HG02970 (cell line): ENCODE results near the gene GRXCR2.
"Not testable (repeated sequence)": the region's sequence is repeated elsewhere in the genome, so short reads cannot be mapped to it uniquely, and the experiment has no call there.

ENCODE experiments used
- ATAC-seq: cut with Tn5 transposase; IDR thresholded peaks from one replicate; pipeline ENCODE4 v1.9.1; 2021; ENCODE audit warnings: mild to moderate bottlenecking, moderate library complexity, moderate number of reproducible peaks; ENCODE audit not compliant: unreplicated experiment, low FRiP score

GRXCR2 gene, protein sequence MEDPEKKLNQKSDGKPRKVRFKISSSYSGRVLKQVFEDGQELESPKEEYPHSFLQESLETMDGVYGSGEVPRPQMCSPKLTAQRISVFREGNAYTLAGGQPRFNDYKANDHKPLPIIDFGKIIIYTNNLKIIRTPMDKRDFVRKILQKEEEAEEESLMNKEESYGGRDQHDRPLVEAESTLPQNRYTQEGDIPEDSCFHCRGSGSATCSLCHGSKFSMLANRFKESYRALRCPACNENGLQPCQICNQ

DNA sequence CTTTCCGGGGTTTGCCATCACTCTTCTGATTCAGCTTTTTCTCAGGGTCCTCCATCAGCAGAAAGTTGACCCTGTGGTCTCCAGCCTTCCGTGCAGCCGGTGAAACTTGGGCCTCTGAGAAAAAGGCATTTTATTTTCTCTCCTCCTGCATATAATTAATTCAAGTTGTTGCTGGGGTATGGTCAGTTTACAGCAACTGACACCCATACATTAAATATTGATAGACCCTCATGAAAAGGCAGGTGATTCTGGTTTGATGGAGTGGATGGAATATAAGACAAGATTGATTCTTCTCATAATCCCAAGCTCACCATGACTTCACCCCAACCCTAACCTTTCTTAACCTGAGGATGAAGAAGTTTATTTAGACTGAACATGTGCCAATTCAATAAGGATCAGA, at the start of gene GRXCR2:
Gene GRXCR2 (minus strand): TSS at position 101 of the 400 bp plus-strand sequence. CDS start 46 bp downstream, at position 55.
- ATAC-seq, result no peak

DNA sequence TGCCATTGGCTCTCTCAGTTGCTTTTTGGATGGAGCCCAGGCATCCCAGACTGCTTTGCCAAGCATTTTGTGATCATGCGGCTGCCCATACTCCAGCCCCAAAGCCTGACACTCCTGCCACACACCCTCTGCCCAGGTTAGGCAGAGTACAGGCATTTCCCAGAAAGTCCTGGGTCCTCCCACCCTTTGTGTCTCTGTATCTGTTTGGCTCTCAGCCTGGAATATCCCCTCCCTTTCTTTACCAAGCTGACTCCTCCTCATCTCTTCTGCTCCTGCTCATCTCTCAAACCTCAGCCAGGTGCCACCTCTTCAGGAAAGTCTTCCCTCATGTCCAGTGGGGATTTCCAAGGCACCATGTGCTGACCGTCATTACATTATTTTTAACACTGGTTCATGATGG, 49.2 kb upstream of the GRXCR2 start:
- ATAC-seq, result no peak

DNA sequence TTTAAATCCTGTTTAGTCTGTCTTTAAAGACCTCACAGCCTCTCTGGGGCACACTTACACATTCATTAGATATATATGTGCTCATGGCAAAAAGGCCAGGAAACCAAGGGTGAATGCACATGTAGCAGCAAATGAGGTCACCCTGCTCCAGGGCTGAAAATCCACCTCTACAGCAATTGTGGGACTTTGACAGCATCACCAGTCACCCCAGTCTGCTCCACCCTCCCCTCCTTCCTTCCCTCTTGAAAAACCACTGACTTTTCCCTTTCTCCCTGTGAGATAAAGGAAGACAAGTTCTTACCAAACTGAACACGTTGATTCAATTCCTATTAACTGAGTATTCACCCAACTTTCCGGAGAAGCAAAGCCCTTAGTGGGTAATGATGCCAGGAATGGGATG, 48.4 kb upstream of the GRXCR2 start:
- no peak for ATAC-seq

DNA sequence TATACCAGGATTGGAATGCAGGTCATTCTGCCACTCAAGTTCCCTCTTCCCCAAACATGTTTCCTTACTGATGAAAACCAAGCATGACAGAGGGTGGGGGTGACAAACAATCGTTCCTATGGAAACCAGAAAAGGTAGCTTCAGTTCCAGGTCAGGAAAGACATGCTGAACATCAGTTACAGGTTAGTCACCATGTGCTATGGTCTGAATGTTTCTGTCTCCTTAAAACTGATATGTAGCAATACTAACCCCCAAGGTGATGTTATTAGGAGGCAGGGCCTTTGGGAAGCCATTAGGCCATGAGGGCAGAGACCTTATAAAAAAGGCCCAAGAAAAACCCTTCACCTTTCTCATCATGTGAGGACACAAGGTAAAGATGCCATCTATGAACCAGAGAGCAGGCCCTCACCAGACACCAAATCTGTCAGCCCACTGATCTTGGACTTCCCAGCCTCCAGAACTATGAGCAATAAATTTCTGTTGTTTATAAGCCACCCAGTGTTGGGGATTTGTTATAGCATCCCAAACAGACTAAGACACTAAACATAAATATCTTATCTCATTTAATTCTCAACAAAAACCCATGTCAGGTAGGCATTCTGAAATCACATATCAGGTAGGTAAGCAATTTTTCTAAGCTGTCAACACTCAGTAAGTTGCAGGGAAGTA, 47.9 kb upstream of the GRXCR2 start:
- ATAC-seq, result no peak

DNA sequence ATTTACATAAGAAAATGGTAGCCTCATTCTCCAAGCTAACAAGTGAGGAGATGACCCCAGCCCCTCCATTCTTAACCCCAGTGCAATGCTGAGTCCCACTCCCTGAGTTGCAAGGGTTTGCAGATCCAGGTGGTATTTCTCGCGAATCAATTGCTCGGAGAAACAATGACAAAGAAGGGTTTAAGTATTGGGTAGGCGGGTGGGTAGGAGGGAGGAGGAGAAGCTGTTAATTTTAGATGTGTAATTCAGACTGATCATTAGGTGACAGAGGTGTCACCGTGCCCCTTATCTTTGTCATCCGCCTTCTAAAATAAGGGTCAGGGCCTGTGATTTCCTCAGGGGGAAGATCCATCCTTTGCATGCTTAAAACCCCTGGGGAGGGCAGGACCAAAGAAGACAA, 46.6 kb upstream of the GRXCR2 start:
- ATAC-seq, result no peak

DNA sequence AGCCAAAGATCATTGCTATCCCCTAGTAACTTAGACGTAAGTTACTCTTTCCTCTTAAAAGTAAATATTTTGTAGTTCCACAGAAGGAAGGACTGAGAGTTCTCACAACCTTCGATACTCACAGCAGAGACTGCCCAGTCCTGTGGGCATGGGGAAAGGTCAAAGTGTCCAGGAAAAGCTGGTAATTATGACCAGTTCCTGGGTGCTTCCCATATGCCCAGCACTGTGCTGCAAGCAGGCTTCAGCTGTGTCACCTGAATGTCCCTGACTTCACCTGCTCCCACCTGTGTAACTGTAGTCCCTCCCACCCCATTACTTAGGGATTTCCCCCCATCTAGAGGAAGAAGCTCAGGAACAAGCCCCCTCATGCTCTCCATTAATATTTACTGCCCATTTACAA, 45.6 kb upstream of the GRXCR2 start:
- ATAC-seq, result no peak

DNA sequence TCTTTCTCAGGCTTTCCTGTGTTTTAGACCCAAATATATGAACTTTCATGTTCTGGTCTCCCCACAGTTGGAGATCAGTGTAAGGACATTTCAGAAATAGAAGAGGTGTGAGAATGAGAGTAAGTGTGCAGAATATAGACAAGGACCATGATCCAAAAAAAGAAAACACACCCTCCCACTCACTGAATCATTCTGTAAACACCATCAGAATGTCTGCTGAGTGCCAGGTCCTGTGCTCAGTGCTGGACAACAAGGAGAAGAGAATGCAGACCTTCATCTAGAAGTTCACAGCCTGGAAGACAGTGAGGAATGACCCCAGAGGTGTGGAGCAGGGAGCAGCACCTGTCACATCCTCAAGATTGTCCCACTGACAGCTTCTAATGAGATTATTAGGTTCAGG, 44.5 kb upstream of the GRXCR2 start:
- ATAC-seq, result no peak

DNA sequence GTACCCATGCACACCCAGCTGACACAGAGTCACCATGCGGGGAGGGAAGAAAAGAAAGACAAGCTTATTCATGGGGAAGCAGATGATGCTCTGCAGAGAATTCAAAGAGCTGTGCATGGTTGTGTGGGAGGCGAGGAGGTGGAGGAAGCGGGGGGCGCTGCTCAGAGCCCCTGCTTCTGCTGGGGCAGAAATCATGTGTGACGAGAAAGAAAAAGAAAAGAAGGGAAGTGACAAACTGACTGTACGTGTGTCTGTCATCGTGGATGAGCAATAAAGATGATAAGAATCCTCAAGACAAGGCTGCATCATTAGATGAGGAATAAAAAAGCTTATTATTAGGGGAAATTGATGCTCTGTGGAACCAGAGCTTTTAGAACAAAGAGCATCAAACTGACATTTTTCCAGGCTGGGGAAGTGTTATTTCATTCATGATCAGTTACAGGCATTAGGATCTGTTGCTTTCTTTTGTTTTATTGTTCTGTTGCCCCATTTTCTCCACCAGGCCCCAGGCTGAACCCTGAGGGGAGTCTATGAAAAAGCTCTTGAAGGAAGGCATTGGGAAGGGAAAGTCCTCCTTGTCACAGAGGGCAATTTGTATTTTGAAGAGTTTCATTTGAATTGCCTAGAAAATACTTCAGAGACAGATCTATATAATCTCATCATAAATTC, 43.3 kb upstream of the GRXCR2 start:
- no peak for ATAC-seq

DNA sequence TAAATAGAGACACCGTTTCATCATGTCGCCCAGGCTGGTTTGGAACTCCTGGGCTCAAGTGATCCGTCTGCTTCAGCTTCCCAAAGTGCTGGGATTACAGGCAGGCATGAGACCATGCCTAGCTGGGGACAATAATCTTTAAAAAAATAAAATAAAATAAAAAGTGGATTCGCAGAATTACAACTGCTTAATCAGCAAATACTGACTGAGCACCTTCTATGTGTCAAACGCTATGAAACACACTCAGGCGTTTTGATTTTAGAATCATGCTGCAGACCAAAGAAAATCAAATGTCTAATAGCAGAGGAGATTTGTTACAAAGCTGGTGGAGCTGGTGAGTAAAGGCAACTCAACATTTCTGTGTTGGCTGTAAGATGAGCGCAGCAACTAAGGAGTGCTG, 40.9 kb upstream of the GRXCR2 start:
- ATAC-seq, result no peak

DNA sequence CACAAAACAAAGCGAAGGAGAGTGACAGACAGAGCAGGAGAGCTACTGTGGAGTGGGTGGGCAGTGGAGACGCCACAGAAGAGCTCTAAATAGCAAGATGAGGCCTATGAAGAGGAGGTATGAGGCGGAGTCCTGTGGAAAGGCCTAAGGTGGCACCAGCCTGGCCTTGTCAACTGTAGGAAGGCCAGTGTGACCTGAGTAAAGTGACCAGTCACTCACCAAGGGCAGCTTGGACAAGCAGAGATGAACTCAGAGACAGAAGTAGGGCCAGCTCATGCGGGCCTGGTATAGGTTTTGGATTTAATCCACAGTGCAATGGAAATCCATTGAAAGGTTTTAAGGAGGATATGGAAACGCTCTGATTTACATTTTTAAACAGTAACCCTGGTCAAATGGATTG, 39.8 kb upstream of the GRXCR2 start:
- no peak for ATAC-seq

DNA sequence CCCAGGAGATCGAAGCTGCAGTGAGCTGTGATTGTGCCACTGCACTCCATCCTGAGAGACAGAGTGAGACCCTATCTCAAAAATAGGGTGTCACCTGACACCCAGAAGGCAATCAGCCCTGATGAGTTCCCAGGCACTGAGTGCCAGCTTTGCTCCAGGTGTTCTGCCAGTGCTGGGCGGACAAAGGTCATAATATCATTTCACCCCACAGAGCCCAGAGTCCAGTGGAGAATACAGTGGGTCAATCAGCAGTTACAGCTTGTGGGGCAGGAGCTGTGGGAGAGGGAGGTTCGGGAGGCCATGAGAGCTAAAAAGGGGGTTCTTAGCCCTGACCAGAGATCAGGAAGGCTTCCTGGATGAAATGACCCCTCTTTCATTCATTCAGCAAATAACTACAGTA, 39.2 kb upstream of the GRXCR2 start:
- ATAC-seq, result no peak

DNA sequence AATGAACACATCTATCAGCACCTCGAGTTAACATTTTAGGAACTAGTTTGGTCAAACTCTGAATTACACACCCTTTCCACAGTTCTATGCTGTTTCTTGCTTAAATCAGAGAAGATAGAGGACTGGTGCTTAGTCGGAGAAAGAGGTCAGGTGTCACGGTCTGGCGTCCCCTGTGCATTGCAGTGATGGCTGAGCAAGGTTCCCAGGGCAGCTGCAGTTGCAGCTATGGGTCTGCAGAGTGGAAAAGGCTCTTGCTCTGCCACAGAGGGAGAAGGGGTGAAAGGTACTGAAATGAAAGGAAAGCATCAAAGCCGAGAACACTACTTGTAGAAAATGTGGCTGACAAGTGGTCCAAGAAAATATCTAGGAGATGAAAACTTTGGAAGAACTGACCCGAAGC, 38.4 kb upstream of the GRXCR2 start:
- no peak for ATAC-seq

DNA sequence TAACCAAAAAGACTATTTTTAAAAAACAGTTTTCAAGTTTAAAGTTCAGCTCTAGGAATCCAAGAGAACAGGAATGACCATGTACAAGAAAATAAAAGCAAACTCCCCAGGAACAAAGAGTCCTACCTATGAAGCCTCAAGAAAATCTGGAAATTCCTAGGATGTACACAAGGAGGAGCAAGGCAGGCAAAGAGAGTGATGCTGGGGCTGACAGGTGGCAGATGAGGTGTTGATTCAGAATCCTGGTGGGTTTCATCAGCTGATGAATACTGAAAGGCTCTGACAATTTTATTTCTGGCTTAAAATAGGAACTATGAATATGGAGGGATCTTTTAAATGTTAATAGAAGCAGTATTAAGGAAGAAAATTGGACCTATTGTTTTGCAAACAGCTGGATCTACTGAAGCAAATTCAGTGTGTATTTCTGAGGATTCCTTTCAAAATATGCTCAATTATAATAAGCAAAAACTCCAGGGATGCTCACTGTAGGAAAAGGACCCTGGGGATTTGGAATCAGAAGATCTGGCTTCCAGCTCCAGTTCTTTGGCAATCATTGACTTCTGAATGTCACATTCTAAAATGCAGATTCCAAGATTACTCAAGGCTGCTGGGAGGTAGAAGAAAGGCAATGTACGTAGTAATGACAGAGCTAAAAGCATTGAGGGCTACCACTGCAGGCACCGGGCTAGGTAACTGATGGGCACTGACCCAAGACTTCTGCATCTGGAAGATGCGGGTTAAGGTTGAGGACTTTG, 35.6 kb upstream of the GRXCR2 start:
- no peak for ATAC-seq

DNA sequence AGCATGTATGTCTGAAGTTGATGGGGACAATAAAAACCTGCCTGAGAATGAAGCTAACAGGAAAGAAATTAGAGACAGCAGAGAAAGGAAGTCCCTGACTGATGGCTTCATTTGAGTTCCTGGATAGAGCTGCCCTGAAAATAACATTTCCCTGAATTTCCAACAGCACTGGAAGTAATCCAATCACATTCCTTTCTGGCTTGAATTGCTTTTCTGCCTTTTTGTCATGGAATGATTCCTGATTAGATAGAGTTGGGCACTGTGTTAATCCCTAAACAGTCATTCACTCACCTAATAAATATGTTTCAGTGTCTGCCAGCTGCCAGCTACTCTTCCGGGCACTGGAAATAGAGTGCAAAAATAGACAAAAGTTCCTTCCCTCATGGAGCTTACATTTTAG, 33.6 kb upstream of the GRXCR2 start:
- no peak for ATAC-seq

DNA sequence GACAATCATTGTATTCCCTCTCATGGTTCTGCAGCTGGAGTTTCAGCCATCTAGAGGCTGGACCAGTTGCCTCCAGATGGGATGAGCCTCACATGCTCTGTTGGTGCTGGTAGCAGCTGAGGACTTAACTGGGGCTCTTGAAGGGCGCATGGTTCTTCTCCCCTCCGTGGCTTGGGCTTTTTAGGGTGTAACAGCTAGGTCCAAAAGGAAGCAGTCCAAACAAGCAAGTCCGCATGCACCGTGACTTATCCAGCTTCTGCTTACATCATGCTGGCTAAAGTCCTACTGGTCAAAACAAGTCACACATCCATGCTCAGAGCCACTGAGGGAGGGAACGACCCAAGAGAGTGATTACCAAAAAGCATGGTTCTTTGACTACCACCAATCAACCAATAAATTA, 31.9 kb upstream of the GRXCR2 start:
- no peak for ATAC-seq

DNA sequence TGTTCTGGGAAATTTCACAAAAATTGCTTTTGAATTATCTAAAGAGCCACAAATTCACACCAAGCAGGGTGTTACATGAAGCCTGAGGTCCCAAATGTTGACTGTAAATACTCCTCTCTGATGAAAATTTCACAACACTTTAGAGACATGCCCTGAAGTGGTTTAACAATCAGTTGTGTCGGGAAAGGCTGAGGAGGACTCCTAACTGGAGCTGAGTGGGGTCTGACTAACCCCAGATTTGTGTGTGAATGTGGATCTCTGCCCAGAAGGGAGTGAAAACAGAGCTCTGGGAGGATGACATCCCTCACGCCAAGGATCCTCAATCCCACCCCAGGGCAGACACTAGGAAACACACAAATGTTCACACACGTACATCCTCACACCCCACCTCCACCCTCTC, 31.1 kb upstream of the GRXCR2 start:
- ATAC-seq, result no peak

DNA sequence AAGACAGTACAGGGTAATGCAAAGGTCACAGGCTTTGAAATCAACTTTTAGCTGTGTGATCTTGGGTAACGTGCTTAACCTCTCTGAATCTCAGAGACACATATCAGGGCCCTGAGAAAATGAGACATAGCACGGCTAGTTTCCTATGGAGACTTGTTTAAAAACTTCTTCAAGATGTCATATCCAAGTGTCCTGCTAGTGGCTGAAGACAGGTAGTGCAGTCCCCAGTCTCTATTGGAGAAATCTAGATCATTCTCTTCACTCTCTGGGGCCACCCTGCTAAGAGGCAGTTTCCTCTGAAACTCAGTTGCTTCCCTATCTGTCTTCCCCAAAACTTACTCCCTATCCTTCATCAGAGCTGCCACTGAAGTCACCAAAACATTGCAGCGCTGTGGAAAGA, 30.3 kb upstream of the GRXCR2 start:
- no peak for ATAC-seq

DNA sequence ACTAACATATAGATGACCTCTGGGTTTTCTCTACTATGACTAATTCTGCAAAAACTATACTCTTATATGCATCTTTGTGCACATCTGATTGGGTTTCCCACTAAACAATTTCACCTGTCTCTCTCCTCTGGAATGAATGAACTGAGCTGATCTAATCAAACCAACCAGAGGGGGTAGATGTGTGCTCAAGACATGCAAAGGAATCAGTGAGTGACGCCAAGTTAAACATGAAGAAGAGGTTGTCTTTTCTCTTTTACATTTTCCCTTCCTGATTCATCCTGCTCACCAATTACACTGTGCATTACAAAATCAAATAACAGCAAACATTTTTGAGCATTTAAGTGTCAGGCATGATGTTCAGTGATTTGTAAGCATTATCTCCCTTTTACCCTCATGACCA, 29.6 kb upstream of the GRXCR2 start:
- ATAC-seq, result no peak

DNA sequence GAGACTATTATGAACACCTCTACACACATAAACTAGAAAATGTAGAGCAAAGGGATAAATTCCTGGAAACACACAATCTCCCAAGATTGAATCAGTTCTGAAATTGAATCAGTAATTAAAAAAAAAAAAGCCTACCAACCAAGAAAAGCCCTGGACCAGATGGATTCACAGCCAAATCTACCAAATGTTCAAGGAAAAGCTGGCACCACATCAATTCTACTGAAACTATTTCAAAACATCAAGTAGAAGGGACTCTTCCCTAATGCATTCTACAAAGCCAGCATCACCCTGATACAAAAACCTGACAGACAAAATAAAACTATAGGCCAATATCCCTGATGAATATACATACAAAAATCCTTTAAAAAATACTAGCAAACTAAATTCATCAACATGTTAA, 25.4 kb upstream of the GRXCR2 start:
- ATAC-seq, result no peak

DNA sequence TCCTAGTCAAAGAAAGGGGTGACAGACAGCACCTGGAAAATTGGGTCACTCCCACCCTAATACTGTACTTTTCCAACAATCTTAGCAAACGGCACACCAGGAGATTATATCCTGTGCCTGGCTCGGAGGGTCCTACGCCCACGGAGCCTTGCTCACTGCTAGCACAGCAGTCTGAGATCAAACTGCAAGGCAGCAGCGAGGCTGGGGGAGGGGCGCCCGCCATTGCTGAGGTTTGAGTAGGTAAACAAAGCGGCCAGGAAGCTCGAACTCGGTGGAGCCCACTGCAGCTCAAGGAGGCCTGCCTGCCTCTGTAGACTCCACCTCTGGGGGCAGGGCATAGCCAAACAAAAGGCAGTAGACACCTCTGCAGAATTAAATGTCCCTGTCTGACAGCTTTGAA, 18.6 kb upstream of the GRXCR2 start:
- ATAC-seq, result not testable (repeated sequence)

DNA sequence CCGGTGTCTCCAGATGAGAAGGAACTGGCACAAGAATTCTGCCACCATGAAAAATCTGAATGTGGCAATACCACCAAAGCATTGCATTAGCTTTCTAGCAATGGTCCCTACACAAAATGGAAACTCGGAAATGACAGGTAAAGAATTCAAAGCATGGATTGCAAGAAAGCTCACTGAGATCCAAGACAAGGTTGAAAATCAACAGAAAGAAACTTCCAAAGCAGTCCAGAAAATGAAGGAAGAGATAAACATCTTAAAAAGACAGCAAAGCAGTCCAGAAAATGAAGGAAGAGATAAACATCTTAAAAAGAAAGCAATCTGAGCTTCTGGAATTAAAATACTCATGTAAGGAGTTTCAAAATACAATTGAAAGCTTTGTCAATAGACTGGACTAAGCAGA, 16.8 kb upstream of the GRXCR2 start:
- ATAC-seq, result no peak
